ENCODE measurements around the gene GRIK4. TPM values are rescaled to one million over a fixed set of nuclear protein-coding genes. Genes with fewer than 3 reads are reported as not detected.
A peak's percentile ranks its signal among the peaks of the same experiment; 100 is the strongest.

GRIK4 gene
- total RNA-seq, 2 experiments from 2014 or later = not detected

- no peak for TF ChIP-seq CTCF (IDR thresholded peaks at IDR 0.05)
- Mint-ChIP-seq H3K36me3 (ENCODE audit: low read depth) (no peaks in the 10 kb centered on the region), H3K27me3 (peaks cover 11% of the 10 kb centered on the region), H3K4me3 (no peak overlapping the region), H3K27ac (no peak overlapping the region), H3K9me3 (no peaks in the 10 kb centered on the region), H3K4me1 (ENCODE audit: low read depth) (no peaks in the 10 kb centered on the region)
- POLR2A ChIA-PET = no interaction called here
- intact Hi-C loops (cut with micrococcal nuclease) = no loop called here
- CTCF ChIA-PET = interaction anchor here (1.9 kb wide), 1 partner anchor 10 kb away, joined by 6 read pairs; no protein-coding TSS in a partner anchor
- no peak for ATAC-seq
- no peak for DNase-seq
Observed at GRCh38 chr11:120649316-120649715, 137.8 kb downstream of the GRIK4 start.

GRCh38 chr11:120651396-120651795, 139.8 kb downstream of the GRIK4 start:
- H3K27ac Mint-ChIP-seq = no peak overlapping the region
- TF ChIP-seq CTCF (IDR thresholded peaks at IDR 0.05) = no peak
- intact Hi-C loops (cut with micrococcal nuclease) = no loop called here
- POLR2A ChIA-PET = no interaction called here
- ATAC-seq (no peak), DNase-seq (no peak)
- no peaks in the 10 kb centered on the region for H3K4me1 Mint-ChIP-seq (ENCODE audit: low read depth)
- H3K4me3 Mint-ChIP-seq = no peak overlapping the region
- CTCF ChIA-PET = no interaction called here
- H3K27me3 Mint-ChIP-seq = peaks cover 7% of the 10 kb centered on the region
- H3K9me3 Mint-ChIP-seq = no peaks in the 10 kb centered on the region
- no peaks in the 10 kb centered on the region for H3K36me3 Mint-ChIP-seq (ENCODE audit: low read depth)

- H3K36me3 Mint-ChIP-seq (ENCODE audit: low read depth) = no peaks in the 10 kb centered on the region
- H3K27ac Mint-ChIP-seq = no peak overlapping the region
- no peak for ATAC-seq
- H3K27me3 Mint-ChIP-seq = peaks cover 4% of the 10 kb centered on the region
- POLR2A ChIA-PET = no interaction called here
- intact Hi-C loops (cut with micrococcal nuclease) = no loop called here
- H3K9me3 Mint-ChIP-seq = no peaks in the 10 kb centered on the region
- TF ChIP-seq CTCF (IDR thresholded peaks at IDR 0.05) = no peak
- no peaks in the 10 kb centered on the region for H3K4me1 Mint-ChIP-seq (ENCODE audit: low read depth)
- CTCF ChIA-PET = no interaction called here
- DNase-seq = no peak
- no peak overlapping the region for H3K4me3 Mint-ChIP-seq
Observed at GRCh38 chr11:120651836-120652235, 140.3 kb downstream of the GRIK4 start.

- intact Hi-C loops (cut with micrococcal nuclease) = no loop called here
- no peak for ATAC-seq
- H3K9me3 Mint-ChIP-seq = no peaks in the 10 kb centered on the region
- TF ChIP-seq CTCF (IDR thresholded peaks at IDR 0.05) = no peak
- no peak overlapping the region for H3K27ac Mint-ChIP-seq
- DNase-seq = peak; percentile 23
- peaks cover 4% of the 10 kb centered on the region for H3K27me3 Mint-ChIP-seq
- H3K4me1 Mint-ChIP-seq (ENCODE audit: low read depth) = no peaks in the 10 kb centered on the region
- no peak overlapping the region for H3K4me3 Mint-ChIP-seq
- no peaks in the 10 kb centered on the region for H3K36me3 Mint-ChIP-seq (ENCODE audit: low read depth)
- CTCF ChIA-PET = no interaction called here
- POLR2A ChIA-PET = no interaction called here
Observed at GRCh38 chr11:120652705-120653335, 141.3 kb downstream of the GRIK4 start.

GRCh38 chr11:120655589-120655988, 144.0 kb downstream of the GRIK4 start:
- no peaks in the 10 kb centered on the region for H3K9me3 Mint-ChIP-seq
- CTCF ChIA-PET = no interaction called here
- no peak for ATAC-seq
- no peaks in the 10 kb centered on the region for H3K36me3 Mint-ChIP-seq (ENCODE audit: low read depth)
- peaks cover 4% of the 10 kb centered on the region for H3K27me3 Mint-ChIP-seq
- DNase-seq = no peak
- no peak overlapping the region for H3K27ac Mint-ChIP-seq
- no peak for TF ChIP-seq CTCF (IDR thresholded peaks at IDR 0.05)
- H3K4me3 Mint-ChIP-seq = no peak overlapping the region
- H3K4me1 Mint-ChIP-seq (ENCODE audit: low read depth) = no peaks in the 10 kb centered on the region
- intact Hi-C loops (cut with micrococcal nuclease) = no loop called here
- POLR2A ChIA-PET = no interaction called here
